NCI-H146 (cell line): Measurements from ENCODE around the gene RNU1-2.
"Not testable (repeated sequence)": the region's sequence is repeated elsewhere in the genome, so short reads cannot be mapped to it uniquely, and the experiment has no call there.

Source experiments
- DNase-seq: peaks from one replicate; lab custom pipeline; 2025; lab: John Stamatoyannopoulos, UW

The RNU1-2 gene

DNA sequence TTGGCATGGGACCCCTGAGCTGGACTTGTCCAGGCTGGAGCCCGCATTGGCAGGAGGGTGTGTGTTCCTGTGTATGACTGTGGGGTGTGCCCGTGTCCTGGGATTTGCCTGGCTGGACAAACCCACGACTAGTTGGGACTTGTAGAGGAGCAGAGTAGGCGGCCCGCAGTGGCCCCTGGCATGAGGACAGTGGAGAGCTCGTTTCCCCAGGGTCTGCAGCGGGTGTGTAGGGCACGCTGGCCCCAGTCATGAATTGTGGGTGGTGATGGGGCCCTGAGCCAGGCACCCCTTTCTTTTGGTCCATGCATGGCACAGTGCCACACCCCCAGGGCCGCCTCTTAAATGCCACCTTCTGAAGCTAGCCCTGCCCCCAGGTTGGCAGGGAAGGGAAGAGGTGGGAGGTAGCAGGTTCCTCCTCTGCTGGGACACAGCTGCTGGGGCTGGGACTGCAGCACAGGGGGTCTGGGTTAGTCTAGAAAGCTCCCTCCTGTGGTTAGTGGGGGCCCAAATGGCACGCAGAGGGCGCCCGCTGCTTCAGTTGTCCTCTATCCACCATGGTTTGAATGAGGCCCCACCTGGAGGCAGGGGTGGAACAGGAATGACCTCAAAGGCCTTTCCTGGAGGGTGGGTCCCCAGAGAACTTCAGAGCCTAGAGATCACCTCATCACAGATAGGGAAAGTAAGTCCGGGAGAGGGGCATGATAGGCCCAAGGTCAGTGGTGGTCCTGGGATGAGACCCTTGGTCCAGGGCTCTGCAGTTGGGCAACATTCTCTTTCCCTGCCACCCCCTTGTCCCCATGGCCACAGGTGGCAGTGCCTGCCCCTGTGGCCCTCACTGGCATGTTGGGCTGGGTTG, 30.1 kb downstream of the RNU1-2 start:
- DNase-seq = no peak

DNA sequence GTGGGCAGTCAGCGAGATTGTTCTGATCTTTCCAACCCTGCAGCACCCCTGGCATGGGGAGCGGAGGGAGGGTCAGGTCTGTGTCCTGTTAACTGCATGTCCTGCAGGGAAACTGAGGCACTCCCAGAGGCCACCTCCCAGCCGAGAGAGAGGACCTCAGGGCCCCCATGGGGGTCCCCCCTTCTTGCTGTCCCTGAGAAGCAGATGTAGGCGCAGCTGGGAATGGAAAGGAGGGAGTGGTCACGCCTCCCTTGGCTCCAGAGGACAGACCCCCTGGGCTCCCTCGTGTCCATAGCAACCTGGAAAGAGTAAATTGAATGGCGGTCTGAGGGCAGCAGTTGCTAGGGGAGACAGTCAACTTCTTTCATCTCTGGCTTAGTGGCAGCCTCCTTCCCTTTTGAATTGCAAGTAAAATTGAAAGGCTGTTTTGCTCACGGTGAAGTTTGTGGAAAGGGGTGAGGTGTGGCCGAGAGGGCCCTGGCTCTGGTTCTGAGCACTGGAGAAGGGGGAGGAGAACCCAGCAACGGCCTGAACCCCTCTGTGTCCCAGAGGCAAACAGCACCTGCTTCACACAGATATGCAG, 30.8 kb downstream of the RNU1-2 start:
- DNase-seq = peak; percentile 87

DNA sequence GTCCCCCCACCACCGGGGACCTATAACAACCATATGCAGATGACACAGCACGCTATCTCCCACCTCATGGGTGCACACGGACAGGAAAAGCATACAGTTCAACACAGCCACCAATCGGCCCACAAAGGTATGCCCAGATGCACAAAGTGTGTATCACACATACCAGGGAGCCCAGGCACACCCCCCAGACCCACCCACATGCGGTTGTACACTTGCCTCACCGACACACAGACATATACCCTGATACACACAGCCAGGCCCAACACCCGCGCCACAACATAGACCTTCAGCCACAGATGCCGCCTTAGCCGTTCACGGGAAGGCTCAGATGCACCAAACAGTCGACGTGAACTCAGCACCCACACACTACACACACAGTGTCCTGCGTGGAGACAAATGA, 31.5 kb downstream of the RNU1-2 start:
- DNase-seq = no peak

DNA sequence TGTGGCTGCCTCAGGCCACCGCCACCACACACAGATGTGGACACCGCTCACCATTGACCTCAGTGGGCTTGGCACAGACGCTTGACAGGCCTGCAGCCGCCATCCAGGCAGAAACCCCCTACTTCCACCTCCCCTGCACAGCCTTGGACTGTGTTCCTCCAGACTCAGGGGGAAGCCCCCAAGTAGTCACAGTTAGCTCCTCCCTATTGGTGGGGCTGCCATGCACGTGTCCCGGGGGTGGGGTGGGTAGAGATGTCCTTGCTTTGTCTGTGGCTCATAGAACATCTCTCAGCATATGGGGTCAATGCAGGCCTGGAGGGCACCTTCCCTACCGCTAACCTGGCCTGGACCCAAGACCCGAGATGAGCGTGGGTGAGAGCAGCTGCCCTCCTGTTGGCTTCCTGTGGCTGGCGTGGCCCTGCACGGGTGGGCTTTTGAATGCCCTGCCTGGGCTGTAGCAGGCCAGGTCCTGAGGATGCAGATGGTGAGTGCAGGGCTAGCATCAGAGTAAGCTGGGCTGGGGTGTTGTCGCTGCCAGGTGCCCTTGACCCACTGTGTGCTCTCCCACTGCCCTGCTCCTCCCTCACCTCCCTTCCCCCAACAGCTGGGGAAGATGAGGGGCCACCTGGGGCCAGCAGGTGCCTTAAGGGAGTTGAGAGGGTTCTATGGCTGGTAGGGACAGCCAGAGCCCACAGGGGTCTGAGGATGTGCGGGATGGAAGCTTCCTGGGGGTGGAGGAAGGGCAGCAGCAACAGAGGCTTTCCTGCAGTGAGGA, 32.1 kb downstream of the RNU1-2 start:
- DNase-seq = no peak

DNA sequence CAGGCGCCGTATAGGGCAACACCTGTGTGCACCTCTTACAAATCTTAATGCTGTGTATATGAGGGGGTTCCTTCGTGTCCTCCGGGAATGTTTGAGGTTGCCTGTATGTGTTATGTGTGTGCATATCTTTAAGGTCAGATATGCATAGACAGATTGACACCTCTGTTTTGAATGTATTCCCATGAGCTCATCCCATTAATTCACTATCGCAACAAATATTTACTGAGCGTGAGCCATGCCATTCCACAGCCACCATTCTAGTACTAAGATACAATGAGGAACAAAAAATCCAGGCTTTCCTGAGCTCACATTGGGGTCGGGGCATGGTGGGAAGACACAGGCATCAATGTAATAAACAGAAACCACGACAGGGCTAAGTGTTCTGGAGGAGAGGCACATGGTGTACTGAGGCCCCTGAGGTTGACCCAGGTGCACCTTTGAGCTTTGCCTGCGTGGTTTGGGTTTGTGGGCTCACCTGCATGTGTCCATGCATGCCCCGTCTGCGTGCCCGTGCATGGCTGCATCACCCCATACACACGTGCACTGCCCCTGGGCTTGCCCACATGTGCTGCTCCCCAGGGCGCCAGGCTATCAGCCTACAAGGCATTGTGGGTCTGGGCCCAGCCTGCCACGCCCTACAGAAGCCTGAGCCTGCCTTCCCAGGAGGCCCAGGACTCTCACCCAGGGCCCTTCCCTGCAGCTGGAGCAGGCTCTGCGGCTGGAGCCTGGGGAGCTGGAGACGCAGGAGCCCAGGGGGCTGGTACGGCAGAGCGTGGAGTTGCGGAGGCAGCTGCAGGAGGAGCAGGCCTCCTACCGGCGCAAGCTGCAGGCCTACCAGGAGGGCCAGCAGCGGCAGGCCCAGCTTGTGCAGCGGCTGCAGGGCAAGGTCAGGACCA, 33.6 kb downstream of the RNU1-2 start:
- DNase-seq = peak; percentile 65

DNA sequence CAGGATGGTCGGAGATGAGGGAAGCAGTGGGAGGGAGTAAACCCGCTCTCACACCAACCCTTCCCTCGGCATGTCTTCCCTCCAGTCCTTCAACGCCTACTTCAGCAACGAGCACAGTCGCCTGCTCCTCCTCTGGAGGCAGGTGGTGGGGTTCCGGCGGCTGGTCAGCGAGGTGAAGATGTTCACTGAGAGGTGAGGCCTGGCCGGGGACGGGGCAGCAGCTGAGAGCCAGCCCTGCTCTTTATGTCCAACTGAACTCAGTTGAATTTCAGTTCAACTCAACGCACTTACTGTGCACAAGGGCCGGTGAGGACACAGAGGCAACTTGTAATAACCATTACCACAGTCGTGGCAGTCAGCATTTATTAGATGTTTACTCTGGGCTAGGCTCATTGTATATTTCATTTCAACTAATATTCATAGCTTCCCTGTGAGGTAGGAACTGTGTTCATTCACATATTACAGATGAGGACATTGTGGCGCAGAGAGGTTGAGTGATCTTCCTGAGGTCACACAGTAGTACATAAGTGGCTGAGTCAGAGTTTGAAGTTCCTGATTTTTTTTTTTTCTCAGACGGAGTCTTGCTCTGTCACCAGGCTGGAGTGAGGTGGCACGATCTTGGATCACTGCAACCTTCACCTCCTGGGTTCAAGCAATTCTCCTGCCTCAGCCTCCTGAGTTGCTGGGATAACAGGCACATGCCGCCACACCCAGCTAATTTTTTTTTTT, 35.6 kb downstream of the RNU1-2 start:
- DNase-seq = not testable (repeated sequence)

DNA sequence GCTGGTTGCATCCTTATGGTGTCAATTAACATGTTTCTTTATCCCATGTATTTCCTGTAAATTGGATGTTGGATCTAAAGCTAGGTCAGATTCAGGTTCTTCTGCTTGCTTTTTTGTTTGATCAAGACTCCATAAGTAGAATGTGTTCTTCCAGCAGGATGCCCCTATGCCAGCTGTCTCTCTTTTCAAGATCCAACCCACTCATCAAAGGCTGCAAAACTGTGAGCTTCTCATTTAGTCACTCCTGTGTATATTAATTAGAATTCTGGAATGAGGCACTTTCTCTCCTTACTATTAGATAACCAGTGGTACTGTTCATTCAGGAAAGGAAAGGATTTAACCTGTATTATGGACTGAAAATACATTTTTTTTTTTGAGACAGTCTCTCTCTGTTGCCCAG, 38.2 kb downstream of the RNU1-2 start:
- not testable (repeated sequence) for DNase-seq

DNA sequence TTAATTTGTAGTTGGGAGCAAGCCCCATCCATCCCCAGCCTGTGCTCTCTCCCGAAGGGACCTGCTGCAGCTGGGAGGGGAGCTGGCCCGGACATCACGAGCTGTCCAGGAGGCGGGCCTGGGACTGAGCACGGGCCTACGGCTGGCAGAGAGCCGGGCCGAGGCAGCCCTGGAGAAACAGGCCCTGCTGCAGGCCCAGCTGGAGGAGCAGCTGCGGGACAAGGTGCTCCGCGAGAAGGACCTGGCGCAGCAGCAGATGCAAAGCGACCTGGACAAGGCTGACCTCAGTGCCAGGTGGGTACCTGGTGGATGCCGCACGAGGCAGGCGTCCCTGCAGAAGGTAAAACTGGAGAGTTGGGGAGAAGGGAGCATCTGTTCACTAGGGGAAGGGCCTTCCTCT, 40.8 kb downstream of the RNU1-2 start:
- not testable (repeated sequence) for DNase-seq

DNA sequence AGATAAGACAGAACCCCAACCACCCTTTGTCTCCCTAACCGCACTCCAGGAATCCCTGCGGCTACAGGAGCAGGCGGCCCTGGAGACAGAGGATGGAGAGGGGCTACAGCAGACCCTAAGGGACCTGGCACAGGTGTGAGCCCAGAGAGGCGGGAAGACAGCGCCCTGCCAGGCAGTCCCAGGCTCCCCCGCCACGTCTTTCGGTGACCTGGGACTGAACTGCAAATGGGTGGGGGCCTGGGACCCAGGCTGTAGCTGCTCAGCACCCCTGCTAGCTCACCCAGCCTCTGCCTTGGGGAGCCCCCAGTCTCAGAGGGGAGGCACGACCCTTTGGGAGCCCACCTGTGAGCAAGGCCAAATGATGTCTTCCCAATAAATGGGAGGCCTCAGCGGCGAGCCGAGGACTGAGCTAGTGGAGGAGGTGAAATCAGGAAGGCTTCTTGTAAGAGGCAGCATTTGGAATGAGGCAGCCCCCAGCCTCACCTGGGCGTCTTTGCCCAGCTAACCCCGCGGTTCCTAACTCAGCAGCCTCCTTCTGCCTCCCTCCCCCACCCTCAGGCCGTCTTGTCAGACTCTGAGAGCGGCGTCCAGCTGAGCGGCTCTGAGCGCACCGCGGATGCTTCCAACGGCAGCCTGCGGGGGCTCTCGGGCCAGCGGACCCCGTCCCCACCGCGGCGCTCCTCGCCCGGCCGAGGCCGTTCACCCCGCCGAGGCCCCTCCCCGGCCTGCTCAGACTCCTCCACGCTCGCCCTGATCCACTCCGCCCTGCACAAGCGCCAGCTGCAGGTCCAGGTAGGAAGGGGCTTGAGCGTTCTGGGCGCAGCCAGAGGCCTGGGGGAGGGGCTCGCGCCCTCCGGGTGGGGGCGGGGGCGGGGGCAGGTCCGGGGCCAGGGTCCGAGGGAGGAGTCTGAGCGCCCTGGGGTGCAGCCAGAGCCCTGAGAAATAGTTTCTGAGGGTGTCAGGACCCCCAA, 42.9 kb downstream of the RNU1-2 start:
- DNase-seq = no peak

DNA sequence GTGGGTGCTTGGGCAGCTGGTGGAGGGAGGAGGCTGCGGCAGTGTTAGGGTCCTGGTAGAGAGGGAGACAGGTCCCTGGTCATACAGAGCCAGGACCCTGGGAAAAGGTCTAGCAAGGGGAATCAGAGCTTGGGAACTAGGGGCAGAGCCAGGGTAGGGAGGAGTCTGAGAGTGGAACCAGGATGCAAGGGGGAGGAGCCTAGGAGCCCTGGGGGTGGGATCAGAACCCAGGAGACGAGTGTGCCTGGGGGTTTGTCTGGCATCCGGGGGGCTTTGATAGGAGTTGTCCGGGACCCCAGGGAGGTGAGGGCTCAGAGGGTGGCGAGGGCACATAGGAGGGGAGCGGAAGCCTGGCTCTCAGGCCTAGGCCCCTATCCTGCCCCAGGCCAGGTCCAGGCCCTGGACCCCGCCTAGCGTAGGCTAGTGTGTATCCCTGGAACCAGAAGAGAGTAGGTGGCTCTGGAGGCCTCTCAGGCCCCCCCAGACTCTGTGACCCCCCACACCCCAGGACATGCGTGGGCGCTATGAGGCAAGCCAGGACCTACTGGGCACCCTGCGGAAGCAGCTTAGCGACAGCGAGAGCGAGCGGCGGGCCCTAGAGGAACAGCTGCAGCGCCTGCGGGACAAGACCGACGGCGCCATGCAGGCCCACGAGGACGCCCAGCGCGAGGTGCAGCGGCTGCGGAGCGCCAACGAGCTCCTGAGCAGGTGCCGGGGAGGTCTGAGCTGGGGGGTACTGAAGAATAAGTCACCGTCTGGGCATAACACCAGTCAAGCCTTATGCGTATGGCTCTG, 43.8 kb downstream of the RNU1-2 start:
- not testable (repeated sequence) for DNase-seq

DNA sequence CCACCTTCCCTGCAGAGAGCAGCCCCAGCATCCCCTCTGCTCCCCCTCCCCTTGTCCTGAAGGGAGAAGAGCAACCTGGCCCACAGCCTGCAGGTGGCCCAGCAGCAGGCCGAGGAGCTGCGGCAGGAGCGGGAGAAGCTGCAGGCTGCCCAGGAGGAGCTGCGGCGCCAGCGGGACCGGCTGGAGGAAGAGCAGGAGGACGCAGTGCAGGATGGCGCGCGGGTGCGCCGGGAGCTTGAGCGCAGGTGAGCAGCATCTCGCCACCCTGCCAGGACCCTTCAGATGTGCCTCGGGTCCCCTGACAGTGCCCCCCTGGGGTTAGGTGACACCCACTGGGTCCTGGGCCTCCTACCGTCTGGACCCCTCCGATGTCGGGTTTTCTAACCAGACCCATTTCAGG, 48.3 kb downstream of the RNU1-2 start:
- no peak for DNase-seq

DNA sequence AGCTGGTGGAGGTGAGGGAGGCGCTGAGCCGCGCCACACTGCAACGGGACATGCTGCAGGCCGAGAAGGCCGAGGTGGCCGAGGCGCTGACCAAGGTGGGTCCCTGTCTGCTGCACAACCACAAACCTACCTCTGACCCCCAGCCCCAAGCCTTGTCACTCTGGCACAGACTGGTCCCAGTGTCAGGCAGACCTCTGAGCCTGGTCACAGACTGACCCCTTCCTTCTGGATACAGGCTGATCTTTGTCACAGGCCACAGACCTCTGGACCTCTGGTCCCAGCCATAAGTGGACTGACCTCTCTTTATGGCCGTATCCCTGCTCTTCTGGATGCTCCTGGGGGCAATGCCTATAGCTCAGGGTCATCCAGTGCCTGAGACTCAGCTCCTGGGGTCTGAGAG, 49.7 kb downstream of the RNU1-2 start:
- DNase-seq = not testable (repeated sequence)
